SK-N-MC (cell line): ENCODE measurements around the gene ZRANB1.

ENCODE experiments used
- EZH2 ChIP-seq: fragments of 200-600 bp; sonication (generic); IDR thresholded peaks from one replicate; pipeline ENCODE4 v1.6.1; 2017; ENCODE audit warnings: antibody characterized with exemption
- POLR2AphosphoS5 ChIP-seq: IDR thresholded peaks from 2 replicates; pipeline ENCODE4 v1.6.1; 2012; ENCODE audit warnings: mild to moderate bottlenecking, low read depth, low read length, borderline replicate concordance

DNA sequence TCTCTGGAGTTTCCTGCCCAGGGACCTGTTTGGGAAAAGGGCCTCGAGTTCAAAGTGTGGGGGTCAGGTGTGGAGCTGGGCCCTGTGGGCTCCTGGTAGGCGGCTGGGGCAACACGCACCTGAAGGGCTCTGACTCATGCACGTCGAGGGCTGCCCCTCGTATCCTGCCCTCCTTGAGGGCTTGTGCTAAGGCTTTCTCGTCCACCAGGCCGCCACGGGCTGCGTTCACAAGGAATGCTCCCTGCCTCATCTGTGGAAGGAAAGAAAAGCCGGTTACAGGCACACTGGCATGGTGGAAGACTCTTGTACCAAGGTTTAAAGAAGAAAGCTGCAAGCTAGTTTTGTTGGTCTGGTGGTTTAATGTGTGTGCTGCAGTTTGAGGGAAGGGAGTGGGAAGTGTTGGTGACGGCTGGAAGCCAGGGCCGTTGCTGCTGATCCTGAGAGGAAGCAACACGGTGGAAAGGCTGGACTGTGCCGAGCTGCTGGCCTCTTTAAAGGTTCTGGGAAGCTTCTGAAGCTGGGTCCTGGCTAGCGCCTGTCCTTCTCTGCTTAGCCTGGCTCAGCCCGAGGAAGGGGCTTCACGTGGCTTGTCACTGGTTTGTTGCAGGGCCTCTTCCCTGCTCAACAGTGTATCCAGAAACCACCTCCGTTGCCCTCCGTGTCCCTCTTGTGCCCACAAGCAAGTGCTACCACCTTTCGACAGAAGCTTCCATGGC, 52.0 kb downstream of the ZRANB1 start:
- TF ChIP-seq EZH2 (no peak), POLR2AphosphoS5 (no peak)
